NOMO-1 (cell line): ENCODE measurements around the gene POLR1H.
A peak's percentile ranks its signal among the peaks of the same experiment; 100 is the strongest.
"Not testable (repeated sequence)": the region's sequence is repeated elsewhere in the genome, so short reads cannot be mapped to it uniquely, and the experiment has no call there.

ENCODE experiments used
- DNase-seq, 2 experiments: peaks; one replicate each; lab custom pipeline; 2025; ENCODE audit not compliant: unreplicated experiment in 2 of 2; lab: John Stamatoyannopoulos, UW

POLR1H gene, protein sequence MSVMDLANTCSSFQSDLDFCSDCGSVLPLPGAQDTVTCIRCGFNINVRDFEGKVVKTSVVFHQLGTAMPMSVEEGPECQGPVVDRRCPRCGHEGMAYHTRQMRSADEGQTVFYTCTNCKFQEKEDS

DNA sequence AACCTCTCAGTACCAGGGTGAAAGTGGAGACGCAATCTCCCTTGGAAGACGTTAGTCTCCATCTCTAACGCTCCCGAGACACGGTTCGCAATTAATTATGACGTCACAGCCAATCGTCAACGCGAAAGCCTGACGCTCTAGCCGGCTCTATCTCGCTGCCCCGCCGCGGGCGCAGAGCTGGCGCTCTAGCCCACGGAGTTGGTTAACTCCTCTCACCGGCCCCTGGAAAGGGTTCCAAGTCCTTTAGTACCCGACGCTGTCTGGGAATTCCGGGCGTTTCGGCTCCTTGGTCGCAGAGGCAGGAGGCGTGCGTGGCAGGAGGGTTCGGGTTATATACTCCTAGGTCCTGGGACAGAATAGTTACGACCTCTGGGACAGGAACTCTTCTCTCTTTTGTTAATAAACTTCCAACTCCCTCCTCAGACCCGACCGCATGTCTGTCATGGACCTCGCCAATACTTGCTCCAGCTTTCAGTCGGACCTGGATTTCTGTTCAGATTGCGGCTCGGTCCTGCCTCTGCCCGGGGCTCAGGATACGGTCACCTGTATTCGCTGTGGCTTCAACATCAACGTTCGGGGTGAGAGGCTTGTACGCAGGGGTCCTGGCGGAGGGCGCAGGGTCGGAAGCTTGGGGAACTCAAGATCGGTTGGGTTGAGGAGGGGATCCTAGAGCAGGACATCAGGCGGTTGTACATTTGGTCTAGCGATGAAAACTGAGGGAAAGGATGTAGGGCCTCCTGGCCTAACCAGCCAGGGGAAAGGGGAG lies at the start of gene POLR1H:
POLR1H (plus strand) TSS at position 174 of the 766 bp plus-strand sequence; CDS start at position 434, 260 bp downstream.
- peak; percentile 92 to 94 for DNase-seq

DNA sequence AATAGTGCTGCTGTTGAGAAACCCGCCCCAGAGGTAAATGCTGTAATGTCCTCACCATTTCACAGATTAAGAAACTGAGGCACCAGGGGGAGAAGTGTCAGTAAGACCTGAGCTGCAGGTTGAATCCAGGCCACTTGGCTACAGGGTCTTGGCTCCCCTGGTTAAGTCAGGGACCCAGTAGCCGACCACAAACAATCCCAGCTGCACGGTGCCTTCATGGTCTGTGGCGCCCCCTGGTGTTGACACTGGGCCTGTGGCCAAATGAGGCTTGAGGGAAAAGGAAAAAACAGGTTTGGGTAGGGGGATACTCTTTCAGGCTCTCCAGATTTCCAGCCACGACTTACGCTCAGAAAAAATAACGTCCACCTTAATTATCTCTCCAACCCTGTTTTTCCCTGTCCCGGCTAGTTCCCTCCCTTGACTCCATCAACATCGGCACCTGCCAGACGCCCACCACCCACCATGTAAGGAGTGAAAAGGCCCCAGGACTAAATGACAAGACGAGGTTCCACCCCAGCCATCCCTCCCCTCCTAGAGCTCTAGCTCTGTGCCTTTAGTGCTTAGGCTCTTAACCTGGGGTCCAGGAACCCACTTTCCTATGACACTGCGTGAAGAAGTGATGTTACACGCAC lies 47.7 kb upstream of the POLR1H start:
- no peak for DNase-seq

DNA sequence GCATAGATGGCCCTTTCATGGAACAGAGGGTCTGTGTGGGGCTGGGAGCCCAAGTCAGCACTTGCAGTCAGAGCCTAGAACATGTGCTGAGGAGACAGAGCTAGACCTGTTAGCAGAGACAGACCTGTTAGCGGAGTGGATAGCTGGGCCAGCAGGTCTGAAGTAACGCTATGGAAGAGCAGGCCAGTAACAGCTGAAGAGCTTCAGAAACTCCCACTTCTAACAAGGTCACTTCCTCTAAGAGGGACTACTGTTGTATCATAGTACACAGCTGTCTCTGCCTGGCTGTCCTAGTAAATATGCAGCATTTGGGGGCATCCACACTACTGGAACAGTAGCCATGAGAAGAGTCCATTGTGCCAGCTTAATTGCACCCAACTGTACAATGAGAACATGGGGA lies 41.2 kb upstream of the POLR1H start:
- DNase-seq = no peak

DNA sequence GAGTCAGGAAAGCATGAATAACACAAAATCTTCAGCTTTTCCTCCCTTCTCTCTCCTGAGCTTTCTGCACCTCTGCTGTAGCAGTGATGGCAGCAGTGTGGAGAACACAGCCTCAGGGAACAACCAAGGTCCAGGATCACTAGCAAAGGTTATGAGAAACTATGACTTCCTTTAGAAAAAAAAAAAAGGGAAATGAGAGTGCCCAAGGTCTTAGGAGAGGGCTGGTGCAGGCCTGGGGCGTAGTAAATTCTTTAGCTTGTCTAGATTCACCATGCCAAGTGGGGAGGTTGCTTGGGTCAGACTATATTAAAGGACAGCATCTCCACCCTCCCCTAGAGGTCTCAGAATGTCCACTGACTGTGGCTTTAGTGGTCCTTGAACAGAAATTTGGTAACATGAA lies 40.4 kb upstream of the POLR1H start:
- peak; percentile 52 to 57 for DNase-seq

DNA sequence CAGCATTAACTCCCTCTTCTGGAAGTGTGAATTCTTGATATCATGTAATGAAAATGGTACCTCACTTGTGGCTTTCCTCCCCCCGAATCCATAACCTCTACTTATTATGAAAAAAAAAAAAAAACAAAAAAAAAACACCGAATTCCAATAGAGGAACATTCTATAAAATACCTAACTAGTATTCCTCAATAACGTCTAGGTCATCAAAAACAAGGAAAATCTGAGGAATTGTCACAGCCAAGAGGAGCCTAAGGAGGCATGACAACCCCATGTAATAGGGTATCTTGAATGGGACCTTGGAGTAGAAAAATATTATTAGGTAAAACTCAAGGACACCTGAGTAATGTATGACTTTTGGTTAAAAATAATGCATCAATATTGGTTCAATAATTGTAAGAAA lies 38.9 kb upstream of the POLR1H start:
- DNase-seq = no peak

DNA sequence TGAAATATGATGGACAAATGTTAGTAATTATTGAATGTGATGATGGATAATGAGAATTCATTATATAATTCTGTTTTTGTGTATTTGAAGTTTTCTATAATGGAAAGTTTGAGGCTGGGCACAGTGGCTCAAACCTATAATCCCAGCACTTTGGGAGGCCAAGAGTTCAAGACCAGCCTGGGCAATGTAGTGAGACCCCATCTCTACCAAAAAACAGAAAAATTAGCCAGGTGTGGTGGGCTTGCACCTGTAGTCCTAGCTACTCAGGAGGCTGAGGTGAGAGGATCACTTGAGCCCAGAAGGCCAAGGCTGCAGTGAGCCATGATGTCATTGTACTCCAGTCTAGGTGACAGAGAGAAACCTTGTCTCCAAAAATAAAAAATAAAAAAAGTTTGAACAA lies 38.4 kb upstream of the POLR1H start:
- not testable (repeated sequence) for DNase-seq

DNA sequence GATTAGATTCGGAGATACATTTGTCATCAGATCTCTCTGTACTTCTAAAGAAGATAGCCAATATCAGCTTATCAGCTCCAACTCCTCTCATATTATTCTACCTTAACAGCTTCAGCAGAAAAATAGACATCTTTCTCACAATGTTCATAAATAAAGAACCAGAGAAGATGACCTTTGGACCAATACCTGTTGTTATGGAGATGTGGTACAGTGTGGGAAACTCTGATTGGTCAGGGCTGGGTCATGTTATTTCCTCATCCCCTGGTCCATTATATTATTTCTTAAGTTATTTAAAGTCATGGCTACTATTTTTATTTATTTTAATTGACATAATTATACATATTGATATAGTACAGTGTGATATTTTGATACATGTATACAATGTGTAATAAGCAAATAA lies 35.9 kb upstream of the POLR1H start:
- DNase-seq = no peak

DNA sequence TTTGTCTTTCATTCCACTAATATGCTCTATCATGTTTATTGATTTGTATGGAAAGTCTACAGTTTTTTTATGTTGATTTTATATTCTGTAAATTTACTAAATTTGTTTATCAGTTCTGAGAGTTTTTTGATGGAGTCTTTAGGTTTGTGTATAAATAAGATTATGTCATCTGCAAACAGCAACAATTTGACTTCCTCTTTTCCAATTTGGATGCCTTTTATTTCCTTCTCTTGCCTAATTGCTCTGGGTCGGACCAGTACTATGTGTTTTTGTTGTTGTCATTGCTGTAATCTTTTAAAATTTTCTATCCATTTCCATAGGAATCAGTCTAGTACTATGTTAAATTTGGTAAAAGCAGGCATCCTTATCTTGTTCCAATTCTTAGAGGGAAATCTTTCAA lies 31.5 kb upstream of the POLR1H start:
- no peak for DNase-seq

DNA sequence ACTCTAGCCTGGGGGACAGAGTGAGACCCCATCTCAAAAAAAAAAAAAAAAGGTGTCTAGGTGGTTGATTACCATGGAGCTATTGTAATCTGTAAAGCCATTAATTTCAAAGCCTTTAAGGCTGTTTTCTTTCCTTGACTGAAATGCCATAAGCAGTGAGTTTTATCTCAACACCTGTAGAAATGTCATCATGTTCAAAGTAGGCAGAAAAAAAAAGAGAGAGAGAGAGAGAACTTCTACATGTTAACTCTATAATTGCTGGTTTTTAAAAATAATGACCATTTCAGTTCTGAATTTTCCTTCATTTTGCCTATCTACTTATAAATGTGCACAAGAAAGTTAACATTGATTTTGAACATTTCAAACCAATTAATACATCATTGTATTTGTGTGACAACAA lies 29.7 kb upstream of the POLR1H start:
- no peak for DNase-seq

DNA sequence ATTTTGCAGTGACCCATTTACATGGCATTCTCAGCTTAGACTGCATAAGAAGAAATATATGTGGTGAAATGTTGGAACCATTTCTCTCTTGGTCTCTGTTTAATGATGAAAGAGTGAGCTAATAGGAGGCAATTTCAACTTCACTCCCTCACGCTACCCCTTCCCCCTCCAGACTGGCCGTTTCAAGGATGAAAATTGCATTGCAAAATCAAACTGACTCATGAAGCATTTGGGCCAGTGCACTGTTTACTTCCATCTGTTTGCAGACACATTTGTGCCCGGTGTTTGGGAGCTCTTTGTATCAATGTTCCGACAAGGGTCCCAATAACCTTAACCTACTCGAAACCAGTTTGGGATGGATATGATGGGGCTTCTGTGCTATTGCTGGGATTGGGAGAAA lies 27.6 kb upstream of the POLR1H start:
- DNase-seq = peak; percentile 84 to 90

DNA sequence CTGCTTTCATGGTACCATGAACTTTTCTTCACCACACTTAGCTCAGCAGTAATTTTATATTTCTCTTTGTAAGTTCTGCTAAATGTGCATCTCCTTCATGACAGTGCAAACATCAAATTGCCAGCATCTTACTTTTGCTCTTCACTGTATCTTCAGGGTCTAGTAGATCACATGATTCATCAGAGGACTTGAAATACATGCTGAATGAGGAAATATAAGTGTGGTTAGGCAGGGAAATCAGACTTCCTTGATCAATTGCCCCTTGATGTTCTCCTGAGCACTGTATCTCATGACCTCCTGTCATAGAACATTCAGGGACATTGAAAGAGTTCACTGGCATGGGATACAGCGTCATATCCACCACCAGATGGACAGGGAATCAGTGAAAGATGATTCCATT lies 25.3 kb upstream of the POLR1H start:
- DNase-seq = peak in 1 of 2 experiments; percentile 52

DNA sequence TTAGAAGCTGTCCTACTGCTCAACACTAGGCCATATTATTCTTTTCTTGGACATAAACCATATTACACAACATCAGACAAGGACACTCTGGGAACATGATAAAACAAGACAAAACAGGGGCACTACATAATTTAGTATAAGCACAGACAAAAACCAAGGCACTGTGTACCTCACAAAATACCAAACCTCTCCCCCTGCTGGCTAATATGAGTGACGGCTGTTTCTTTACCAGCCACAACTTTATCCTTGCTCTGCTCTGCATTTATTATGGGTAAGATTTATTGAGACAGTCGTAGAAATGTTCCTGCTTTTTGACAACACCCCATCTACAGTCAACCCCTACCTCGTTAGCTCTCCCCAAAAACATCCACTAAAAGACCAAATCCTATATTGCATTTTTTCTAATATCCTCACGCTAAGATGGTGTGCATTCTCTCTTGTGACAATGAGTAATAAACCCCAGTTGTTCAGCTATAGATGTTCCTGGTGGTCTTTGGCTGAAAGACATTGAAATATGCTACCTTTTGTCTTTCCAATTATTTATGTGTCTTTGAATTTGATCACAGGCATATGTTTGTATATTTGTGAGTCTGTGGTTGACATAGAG lies 23.8 kb upstream of the POLR1H start:
- peak in 1 of 2 experiments; percentile 53 for DNase-seq

DNA sequence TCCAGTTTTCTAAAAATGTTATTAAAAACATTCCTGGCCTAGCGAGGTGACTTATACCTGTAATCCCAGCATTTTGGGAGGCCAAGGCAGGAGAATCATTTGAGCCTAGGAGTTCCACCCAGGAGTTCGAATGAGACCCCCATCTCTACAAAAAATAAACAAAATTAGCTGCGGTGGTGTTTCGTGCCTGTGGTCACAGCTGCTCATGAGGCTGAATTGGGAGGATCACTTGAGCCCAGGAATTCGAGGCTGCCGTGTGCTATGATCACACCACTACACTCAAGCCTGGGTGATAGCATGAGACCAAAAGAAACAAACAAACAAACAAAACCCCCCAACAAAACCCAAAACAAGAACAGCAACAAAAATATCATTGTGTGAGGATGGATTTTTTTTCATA lies 19.8 kb upstream of the POLR1H start:
- DNase-seq = no peak

DNA sequence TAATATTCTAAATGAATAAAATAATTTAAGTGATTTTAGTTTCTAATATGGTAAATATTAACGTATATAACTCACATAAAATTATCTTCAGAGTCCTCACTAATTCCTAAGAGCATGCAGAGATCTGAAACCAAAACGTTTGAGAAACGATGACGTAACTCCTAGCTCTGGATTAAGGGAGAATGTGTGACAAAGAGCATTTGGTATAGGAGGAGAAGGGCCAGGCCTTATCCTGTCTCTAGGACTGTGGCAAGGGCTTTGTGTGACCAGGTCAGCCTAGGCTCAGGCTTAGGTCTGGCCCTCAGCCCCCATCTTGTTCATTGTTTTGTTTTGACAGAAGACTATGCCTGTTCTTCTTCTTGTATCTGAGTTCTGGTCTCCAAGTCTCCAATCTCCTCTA lies 19.2 kb upstream of the POLR1H start:
- DNase-seq = no peak

DNA sequence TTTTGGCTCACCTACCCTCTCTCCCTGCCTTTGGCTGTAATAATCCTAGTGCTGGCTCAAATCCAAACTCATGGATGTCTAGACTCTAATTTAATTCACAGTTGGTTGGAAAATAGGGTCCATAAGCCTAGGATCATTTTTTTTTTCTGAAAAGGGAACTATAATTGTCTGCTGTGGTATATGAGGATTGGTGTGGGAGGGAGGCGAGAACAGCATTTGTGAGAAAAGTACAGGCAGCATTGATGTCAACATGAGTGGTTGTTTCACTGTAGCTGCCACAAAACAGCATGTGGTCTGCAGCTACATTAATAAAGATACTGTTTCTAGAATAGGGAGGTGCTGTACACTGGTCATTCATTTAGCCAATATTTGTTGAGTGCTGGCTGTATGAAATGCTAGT lies 18.6 kb upstream of the POLR1H start:
- DNase-seq = no peak

DNA sequence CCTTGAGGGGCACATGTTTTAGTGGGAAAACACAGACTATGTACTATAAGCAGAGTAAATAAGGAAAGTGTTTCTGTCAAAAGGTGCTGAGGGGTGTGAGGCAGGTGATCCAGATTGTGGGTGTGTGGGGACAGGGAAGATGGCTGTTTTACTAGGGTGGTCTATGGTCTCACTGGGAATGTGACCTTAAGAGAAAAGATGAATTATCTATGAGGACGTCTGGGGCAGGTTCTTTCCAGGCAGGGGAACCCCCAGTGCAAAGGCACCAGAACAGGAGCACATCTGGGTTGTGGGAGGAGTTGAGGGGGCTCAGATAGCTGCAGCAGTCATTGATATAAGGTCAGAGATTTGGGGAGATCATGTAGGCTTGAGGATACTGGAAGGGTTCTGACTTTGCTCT lies 18.2 kb upstream of the POLR1H start:
- no peak for DNase-seq

DNA sequence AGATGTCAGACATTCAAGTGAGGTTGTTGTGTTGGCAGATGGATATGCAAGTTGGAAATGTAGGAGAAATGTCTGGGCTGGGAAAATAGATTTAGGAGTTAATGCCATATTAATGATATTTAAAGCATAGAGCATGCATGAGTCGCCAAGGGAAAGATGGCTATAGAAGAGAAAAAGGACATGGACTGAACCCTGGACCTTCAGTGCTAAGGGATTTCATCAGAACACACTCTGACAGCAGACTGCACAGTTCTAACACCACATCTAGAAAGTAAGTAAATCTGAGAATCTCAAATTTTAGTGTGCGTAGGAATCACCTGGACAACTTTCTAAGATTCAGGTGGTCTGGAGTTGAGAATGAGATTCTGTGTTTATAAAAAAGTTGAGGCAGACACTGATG lies 17.3 kb upstream of the POLR1H start:
- no peak for DNase-seq

DNA sequence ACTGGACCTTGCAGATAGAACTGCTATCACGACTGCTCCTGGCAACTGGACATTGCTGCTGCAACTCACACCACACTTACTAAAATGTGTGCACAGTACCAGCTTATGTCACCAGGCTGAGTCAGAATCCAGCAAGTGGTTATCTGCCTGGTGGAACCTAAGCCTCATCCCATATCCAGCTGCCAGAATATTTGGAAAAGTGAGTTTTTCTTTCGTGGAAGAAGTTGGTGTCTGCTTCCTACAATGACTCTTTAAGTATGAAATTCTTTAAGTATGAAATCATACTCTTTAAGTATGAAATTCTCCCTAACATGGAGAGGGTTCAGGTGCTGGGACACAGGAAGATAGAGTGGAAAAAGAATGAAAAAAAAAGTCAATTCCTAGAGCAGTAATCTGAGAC lies 16.4 kb upstream of the POLR1H start:
- no peak for DNase-seq

DNA sequence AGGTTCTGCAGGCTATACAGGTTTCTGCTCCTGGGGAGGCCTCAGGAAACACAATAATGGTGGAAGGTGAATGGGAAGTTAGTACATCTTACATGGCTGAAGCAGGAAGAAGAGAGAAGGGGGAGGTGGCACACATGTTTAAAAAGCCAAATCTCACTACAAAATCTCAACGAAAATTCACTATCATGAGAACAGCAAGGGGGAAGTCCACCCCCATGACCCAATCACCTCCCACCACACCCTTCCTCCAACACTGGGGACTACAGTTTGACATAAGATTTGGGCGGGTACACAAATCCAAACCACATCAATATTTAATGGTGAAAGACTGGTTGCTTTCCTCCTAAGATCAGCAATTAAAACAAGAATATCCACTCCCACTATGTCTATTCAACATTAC lies 13.8 kb upstream of the POLR1H start:
- peak in 1 of 2 experiments; percentile 10 for DNase-seq

DNA sequence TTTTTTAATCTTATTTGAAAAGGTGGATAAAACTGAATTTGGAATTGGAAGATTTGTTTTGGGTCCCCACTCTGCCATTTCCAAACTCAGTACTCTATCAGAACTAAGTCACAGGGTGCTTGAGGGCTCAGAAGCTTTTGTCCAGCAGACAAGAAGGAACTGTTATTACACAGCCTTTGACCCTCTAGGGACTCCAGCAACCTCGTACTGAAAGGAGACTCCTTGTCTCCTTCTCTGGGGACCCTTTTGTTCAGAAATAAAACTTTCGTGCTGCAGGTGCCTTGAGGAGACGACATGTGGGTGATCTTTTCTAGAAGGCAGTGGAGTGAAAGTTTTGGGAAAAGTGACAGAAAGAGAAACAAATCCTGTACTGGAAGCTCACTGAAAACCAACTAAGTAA lies 7.4 kb upstream of the POLR1H start:
- no peak for DNase-seq

DNA sequence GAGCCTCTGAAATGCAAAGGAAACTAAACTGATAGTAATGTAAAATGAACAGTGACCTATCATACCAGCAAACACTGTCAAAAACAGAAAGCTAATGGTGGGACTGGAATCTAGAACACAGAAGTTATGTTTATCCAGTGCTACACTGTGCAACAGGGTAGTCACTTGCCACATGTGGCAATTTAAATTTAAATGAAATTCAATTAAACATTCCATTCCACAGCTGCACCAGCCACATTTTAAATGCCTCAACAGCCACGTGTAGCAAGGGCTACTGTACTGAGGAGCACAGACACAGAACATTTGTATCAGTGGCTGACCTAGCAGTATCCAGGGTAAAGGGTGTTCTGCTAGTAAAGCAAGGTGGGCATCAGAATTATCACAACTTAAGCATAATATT lies 5.6 kb upstream of the POLR1H start:
- DNase-seq = no peak

DNA sequence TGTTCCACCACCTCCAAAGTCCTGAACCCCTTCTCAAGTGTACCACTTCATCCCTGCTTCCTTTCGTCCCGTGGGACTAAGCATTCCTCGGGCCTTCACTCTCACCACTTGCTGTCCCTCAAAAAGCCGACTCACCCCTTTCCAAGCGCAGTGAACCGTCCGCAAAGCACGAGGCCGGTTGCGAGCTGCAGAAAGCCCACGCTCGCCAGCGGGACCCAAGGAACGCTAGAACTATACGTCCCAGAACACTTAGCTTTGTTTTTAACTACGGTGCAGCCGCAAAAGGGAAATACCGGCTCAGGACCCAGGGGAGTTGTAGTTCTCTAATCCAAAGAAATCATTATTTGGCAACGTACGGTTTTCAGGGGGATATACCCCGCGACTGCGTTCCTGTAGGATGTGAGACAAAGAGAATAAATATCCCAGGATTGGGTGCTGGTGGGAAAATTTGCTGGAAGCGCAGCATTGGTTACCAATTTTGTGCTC lies 416 bp upstream of the POLR1H start:
- DNase-seq = peak; percentile 69
